ENCODE measurements around the gene SH3RF3.

SH3RF3 gene

DNA sequence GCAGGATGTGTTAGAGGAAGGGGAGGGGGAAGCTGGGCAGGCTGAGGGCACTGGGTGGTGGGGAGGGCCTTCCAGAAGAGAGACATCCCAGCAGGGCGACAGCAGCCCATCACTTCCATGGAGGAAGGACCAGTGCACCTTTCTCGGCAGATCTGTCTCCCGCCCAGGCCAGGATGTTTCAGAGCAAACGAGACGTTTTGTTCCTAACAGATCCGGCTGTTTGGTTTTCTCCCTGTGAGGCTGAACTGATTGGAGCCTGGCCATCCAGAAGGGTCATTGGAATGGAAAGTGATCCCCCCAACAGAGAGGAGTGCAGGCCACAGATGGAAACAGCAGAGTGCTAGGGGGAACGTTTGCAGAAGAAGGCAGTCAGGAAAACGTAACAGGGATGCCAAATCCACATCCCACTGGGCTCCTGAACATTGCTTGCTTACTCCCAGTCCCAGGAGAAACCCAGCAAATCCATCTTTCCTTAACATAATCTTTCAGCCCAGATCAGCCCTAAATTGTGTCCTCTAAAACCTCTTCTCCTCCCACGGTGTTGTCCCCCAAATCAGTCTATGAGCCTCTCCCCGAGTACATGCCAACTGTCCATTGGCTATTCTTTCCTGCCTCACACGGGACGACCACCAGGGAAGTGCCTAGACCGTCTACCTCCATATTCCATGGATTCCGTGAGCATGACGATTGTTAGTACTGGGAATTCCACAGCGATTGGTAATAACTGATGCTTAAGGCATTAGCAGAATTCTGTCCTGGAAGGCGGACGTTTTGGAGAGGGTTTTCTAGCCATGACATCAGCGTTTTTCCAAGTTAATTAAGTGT lies 357.9 kb downstream of the SH3RF3 start:
- no peak for DNase-seq

- no peak for DNase-seq
These were observed 358.5 kb downstream of the SH3RF3 start for GRCh38 chr2:109487536-109487869.

GRCh38 chr2:109487871-109488655 lies 359.1 kb downstream of the SH3RF3 start:
- DNase-seq = no peak

- DNase-seq = no peak
These were observed 360.3 kb downstream of the SH3RF3 start for GRCh38 chr2:109489296-109489695.

DNA sequence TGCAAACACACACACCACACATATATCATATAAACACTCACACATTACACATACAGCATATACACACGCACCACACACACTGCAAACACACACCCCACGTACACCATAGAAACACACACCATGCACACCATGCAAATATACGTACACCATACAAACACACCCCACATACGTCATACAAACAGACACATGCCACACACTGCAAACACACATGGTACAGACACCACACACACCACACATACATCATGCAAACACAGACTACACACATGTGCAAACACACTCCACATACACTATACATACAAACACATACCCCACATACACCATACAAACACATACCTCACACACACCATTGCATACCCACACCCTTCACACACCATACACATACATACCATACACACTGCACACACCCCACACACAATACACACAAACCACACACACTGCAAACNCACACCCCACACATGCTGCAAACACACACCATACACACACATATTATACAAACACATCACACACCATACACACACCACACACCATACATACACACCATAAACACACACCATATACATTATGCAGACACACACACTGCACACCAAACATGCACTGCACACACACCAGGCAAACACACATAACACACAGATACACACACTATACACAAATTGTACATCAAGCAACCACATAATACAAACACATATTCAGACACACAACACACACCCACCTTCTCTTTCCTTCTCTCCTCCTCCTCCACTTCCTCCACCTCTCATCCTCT lies 364.4 kb downstream of the SH3RF3 start:
- DNase-seq = no peak

DNA sequence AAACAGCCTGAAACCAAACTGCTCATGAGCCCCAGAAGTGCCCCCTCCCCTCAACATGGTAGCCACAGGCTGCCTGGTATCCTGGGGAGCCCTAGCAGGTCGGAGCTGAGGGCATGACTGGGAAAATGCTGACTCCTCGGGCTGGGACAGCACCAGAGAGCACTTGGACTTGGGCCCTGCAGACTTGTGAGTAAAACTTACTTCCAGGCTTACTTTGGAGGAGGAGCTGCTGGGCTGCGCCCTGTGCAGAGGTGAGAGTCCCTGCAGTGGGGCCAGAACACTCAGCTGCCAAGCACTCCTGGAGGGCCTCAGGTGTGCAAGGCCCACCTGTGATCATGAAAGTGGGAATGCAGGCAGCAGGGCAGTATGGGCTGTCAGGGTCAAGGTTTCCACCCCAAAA lies 365.3 kb downstream of the SH3RF3 start:
- DNase-seq = no peak

GRCh38 chr2:109497463-109497862 lies 368.5 kb downstream of the SH3RF3 start:
- DNase-seq = no peak

DNA sequence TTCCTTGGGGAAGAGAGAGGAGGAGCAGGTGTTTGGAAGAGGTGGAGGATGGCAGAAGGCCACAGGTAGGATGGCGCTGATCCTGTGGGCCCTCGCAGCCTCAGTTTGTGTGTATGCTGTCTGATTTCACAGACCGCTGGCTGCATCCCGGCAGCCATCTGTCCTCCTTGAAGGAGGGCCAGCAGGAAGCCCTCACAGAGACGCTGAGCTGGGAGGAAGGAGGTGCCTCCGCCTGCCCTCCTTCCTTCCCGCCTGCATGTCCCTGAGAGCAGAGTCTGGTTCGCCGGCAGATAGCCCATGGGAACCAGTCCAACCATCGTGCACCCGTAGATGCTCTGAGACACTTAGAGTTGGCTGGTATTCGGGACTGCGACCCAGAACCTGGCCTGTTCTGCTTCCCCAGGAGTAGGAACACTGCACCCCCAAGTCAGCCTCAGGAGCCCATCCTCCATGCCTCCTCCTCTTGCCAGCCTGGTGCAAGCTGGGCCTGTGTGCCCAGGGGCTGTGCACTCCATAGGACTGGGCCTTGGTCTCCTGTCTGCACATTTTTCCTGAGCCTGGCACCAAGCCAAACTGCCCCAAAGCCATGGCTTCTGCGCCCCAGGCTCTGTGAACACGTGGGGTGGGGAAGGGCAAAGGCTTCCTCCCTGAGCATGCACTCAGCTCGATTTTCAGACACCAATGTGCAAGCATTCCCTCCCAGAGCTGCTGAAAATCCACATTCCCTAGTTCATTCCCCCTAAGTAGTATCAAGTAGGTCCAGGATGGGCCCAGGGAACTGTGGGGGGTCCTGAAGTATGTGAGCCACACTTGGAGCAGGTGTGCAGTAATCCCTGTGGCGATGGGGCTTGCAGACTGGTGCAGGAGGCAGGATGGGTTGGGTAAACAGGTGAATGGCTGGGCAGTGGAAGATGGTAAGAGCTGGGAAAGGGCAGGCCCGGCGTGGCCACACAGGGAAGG lies 369.2 kb downstream of the SH3RF3 start:
- no peak for DNase-seq

DNA sequence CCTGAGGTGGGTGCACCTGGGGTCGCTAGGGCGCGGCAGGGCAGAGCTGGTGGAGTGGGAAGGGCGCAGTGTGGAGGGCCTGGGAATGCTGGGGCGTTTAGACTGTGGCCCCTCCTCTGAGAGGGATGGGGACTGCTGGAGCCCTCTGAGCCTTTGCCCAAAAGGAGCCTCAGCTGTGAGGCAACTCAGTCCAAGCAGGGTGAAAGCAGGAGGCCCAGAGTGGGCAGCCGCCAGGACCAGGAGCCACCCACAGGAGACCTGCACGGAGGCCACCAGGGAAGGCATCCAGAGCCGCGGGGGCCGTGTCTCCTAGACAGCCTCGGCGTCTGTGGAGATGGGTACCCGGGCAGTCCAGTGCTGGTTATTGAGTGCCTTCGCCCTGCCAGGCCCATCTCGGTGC lies 369.9 kb downstream of the SH3RF3 start:
- DNase-seq = no peak

DNA sequence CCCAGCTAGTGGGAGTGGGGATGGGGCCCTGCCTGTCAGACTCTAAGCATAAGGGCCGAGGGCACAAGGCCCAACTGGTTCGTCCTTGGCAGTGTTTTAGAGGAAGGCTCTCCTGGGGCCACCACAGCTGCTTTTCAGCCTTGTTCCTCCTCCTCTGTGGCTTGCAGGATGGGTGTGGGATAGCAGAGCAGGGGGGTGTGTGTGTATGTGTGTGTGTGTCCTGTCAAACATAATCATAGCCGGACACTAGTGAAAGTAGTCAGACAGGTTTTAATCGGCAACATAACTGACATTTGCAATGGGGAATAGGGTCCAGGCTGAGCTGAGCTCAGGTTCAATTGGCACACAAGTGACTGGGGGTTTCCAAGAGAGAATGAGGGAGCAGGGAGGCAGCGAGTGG lies 370.6 kb downstream of the SH3RF3 start:
- DNase-seq = no peak

GRCh38 chr2:109500910-109501309 lies 371.9 kb downstream of the SH3RF3 start:
- DNase-seq = no peak

GRCh38 chr2:109501461-109501860 lies 372.5 kb downstream of the SH3RF3 start:
- DNase-seq = no peak

DNA sequence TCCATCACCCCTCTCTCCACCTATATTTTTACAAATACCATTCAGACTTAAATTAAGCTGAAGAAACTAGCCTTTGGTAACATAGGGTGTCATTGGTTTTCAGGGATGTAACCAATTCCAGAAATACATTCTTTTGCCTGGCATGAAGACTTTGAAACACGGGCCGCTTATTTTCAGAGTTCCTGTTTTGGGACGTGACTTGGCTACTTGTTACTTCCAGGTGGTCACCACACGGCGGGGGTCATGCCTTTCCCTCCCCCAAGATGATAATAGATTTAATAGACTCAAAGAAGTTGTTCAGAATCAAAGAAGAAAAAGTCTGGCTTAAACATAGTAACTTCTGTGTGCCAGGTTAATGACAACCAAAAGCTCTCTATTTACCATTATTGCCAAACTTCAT lies 374.2 kb downstream of the SH3RF3 start:
- DNase-seq = no peak

- DNase-seq = no peak
These were observed 378.2 kb downstream of the SH3RF3 start for GRCh38 chr2:109507217-109507616.

DNA sequence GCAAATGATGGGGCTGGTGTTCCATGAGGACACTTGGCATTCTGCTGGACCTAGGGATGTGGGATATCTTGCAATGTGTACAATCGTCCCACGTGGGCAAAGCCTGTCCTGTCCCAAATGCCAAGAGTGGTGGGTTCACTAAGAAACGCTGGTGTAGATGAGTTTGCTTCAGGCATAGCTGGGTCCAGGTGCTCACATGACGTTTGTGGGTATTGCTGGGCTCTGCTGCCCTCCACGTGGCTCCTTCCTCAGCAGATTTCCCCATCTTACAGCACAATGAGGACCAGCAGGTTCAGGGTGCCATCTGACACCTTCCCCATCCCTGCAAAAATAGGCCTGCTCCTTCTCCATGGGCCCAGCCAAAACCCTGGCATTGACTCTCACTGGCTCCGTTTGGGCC lies 378.8 kb downstream of the SH3RF3 start:
- DNase-seq = no peak

GRCh38 chr2:109508556-109508955 lies 379.6 kb downstream of the SH3RF3 start:
- no peak for DNase-seq

- no peak for DNase-seq
These were observed 381.4 kb downstream of the SH3RF3 start for GRCh38 chr2:109510136-109511028.

GRCh38 chr2:109511168-109511567 lies 382.2 kb downstream of the SH3RF3 start:
- no peak for DNase-seq

- no peak for DNase-seq
These were observed 383.1 kb downstream of the SH3RF3 start for GRCh38 chr2:109512076-109512475.

DNA sequence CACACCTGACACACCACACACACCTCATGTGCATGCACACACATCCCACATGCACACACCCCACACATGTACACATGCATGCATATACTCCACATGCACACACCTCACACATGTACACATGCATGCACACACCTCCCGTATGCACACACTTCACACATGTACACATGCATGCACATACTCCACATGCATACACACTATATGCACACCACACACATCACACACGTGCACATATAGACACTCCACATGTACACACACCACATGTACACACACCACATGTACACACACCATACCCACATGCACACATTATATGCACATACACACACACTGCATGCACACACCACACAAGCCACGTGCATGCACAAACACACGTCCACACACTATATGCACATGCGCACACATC lies 384.2 kb downstream of the SH3RF3 start:
- no peak for DNase-seq

All from NCI-H1417 treated with DMSO at 0.1 percent for 48 hours (cell line).